K562 (cell line): ENCODE results near the gene ZNF665. TPM values are rescaled to one million over a fixed set of nuclear protein-coding genes. Genes with fewer than 3 reads are reported as not detected.

ENCODE experiments used
- CCAR2 ChIP-seq: fragments of 200-400 bp; formaldehyde crosslinking; IDR thresholded peaks from 2 replicates; pipeline ENCODE4 v1.6.1; 2017; ENCODE audit warnings: mild to moderate bottlenecking, low read depth, low read length
- FIP1L1 ChIP-seq: fragments of 200-400 bp; formaldehyde crosslinking; IDR thresholded peaks from 2 replicates; pipeline ENCODE4 v1.6.1; 2018; ENCODE audit warnings: mild to moderate bottlenecking, low read depth, low read length; ENCODE audit not compliant: poor library complexity, severe bottlenecking
- KLF16 ChIP-seq: IDR thresholded peaks from 2 replicates; pipeline ENCODE4 v1.6.1; 2016; ENCODE audit warnings: antibody characterized with exemption
- NCOA6 ChIP-seq: fragments of 450-650 bp; IDR thresholded peaks from 2 replicates; pipeline ENCODE4 v1.6.1; 2017; ENCODE audit warnings: mild to moderate bottlenecking
- NEUROD1 ChIP-seq: fragments of 150-350 bp; IDR thresholded peaks from 2 replicates; pipeline ENCODE4 v1.6.1; 2014; ENCODE audit warnings: borderline replicate concordance, low read length, low read depth; ENCODE audit not compliant: partially characterized antibody
- NFE2L1 ChIP-seq: fragments of 450-650 bp; IDR thresholded peaks from 2 replicates; pipeline ENCODE4 v1.6.1; 2016; ENCODE audit warnings: missing genetic modification characterization, low read depth, mild to moderate bottlenecking, missing compliant biosample characterization, moderate library complexity, borderline replicate concordance
- PHTF2 ChIP-seq: fragments of 250-450 bp; sonication (Bioruptor Pico); IDR thresholded peaks from 2 replicates; pipeline ENCODE4 v1.5.0; 2021; ENCODE audit warnings: mild to moderate bottlenecking
- POLR2AphosphoS2 ChIP-seq: IDR thresholded peaks from 2 replicates; pipeline ENCODE4 v1.6.1; 2012; ENCODE audit warnings: low read length, improper control_type of control experiment
- PTRF ChIP-seq: fragments of 450-650 bp; IDR thresholded peaks from 2 replicates; pipeline ENCODE4 v1.6.1; 2016; ENCODE audit warnings: mild to moderate bottlenecking, missing genetic modification characterization, missing compliant biosample characterization
- PYGO2 ChIP-seq: fragments of 450-650 bp; IDR thresholded peaks from 2 replicates; pipeline ENCODE4 v1.6.1; 2016; ENCODE audit warnings: mild to moderate bottlenecking, missing genetic modification characterization, moderate library complexity, missing compliant biosample characterization
- SAFB2 ChIP-seq: fragments of 200-400 bp; formaldehyde crosslinking; IDR thresholded peaks from 2 replicates; pipeline ENCODE4 v1.6.1; 2018; ENCODE audit warnings: borderline replicate concordance, low read length, low read depth, moderate library complexity; ENCODE audit not compliant: severe bottlenecking
- SMC3 ChIP-seq: conservative IDR thresholded peaks from 2 replicates; pipeline ENCODE4 v1.6.1; 2011; ENCODE audit warnings: low read depth, low read length, improper control_type of control experiment; ENCODE audit not compliant: insufficient read depth
- ZNF253 ChIP-seq: fragments of 250-450 bp; sonication (Bioruptor Pico); conservative IDR thresholded peaks from 2 replicates; pipeline ENCODE4 v1.6.1; 2021; ENCODE audit warnings: mild to moderate bottlenecking
- ZNF311 ChIP-seq: fragments of 250-450 bp; sonication (Bioruptor Pico); IDR thresholded peaks from 2 replicates; pipeline ENCODE4 v1.4.0; 2020; ENCODE audit warnings: mild to moderate bottlenecking, moderate library complexity
- ZNF354B ChIP-seq: fragments of 250-450 bp; sonication (Bioruptor Pico); IDR thresholded peaks from 2 replicates; pipeline ENCODE4 v1.4.0; 2020
- ZNF507 ChIP-seq: conservative IDR thresholded peaks from 2 replicates; pipeline ENCODE4 v1.6.1; 2017; ENCODE audit warnings: missing genetic modification characterization, missing compliant biosample characterization
- ZNF79 ChIP-seq: fragments of 250-450 bp; sonication (Bioruptor Pico); IDR thresholded peaks from 2 replicates; pipeline ENCODE4 v1.4.0; 2020; ENCODE audit warnings: low read depth, mild to moderate bottlenecking, moderate library complexity
- polyA plus RNA-seq, 8 experiments: library from polyadenylated mRNA; depleted of rRNA in 4 of 8; stranded (reverse) in 5 of 8; unstranded in 3 of 8; fragments of >200 nt; fragmentation: Nextera tagmentation in 2 of 8; fragmentation: Illumina TruSeq in 1 of 8; extraction: Ambion mirVana in 2 of 8; extraction: Trizol in 1 of 8; gene quantifications; 2 replicates each; pipeline versions ENCODE4 v1.2.1 to v1.2.3, GENCODE V29; 2011 to 2014; ENCODE audit warnings: inconsistent platforms in 1 of 8, missing spikeins in 1 of 8
- total RNA-seq, 7 experiments: library from RNA; depleted of rRNA in 6 of 7; stranded (reverse); fragments of >200 nt in 6 of 7; fragmentation: Illumina TruSeq in 2 of 7; extraction: Trizol in 2 of 7; gene quantifications; 2 replicates each; pipeline versions ENCODE4 v1.2.1 to v1.2.3, GENCODE V29; 2011 to 2021; ENCODE audit warnings: low replicate concordance in 1 of 7
- TF ChIP-seq, protein P1 (sequence below): fragments of 250-450 bp; sonication (Bioruptor Pico); IDR thresholded peaks from 2 replicates; pipeline ENCODE4 v1.4.0; 2020
- TF ChIP-seq, protein P2 (sequence below): fragments of 450-650 bp; formaldehyde crosslinking; IDR thresholded peaks from 2 replicates; pipeline ENCODE4 v1.4.0; 2022; ENCODE audit warnings: missing genetic modification characterization
- TF ChIP-seq, protein P3 (sequence below): fragments of 450-650 bp; conservative IDR thresholded peaks from 2 replicates; pipeline ENCODE4 v1.6.1; 2016; ENCODE audit warnings: missing genetic modification characterization, low read depth, mild to moderate bottlenecking, missing compliant biosample characterization, moderate library complexity
- TF ChIP-seq, protein P4 (sequence below): fragments of 250-450 bp; sonication (Bioruptor Pico); IDR thresholded peaks from 2 replicates; pipeline ENCODE4 v1.8.0; 2021; ENCODE audit warnings: moderate library complexity, mild to moderate bottlenecking, inconsistent platforms
- TF ChIP-seq, protein P5 (sequence below): fragments of 200-400 bp; formaldehyde crosslinking; IDR thresholded peaks from 2 replicates; pipeline ENCODE4 v1.6.1; 2017; ENCODE audit warnings: mild to moderate bottlenecking, low read depth, low read length, moderate library complexity
- TF ChIP-seq, protein P6 (sequence below): IDR thresholded peaks from 2 replicates; pipeline ENCODE4 v1.6.1; 2016; ENCODE audit warnings: missing genetic modification characterization, missing compliant biosample characterization

The ZNF665 gene
- total and polyA plus RNA-seq, 9 of the 15 experiments (the other 6 are each of a cell fraction or from before 2014, with no cell fraction given) = 1.9 to 7.6 (median 2.8) TPM

DNA sequence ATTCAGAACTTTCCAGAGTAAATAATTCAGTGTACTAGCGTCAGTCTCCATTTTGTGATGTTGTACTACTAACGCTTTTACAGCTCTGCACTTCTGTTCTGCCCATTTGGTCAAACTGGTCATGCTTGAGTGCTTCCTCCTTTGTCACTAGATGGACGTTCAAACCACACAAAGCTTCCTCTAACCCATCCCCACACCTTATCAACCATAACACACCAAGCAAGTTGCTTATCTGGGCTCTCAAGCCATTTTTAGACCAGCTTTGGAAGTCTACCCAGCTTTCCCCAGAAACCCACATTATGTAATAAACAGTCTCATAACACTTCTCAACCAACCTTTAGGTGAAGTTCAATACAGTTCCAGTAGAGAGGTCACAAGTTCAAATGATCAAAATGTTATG is 32.0 kb downstream of the ZNF665 start (continued):
- TF ChIP-seq, protein P1, sequence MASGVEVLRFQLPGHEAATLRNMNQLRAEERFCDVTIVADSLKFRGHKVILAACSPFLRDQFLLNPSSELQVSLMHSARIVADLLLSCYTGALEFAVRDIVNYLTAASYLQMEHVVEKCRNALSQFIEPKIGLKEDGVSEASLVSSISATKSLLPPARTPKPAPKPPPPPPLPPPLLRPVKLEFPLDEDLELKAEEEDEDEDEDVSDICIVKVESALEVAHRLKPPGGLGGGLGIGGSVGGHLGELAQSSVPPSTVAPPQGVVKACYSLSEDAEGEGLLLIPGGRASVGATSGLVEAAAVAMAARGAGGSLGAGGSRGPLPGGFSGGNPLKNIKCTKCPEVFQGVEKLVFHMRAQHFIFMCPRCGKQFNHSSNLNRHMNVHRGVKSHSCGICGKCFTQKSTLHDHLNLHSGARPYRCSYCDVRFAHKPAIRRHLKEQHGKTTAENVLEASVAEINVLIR (CRISPR knock-in tag) = no peak
- TF ChIP-seq ZNF507 (tag) (no peak), FIP1L1 (no peak), POLR2AphosphoS2 (no peak), ZNF253 (CRISPR knock-in tag) (no peak), PHTF2 (CRISPR knock-in tag) (no peak), SAFB2 (no peak), PTRF (no peak), CCAR2 (no peak), ZNF79 (no peak), PYGO2 (peak; percentile 69; the same call in 1 of the 2 replicates), KLF16 (peak; percentile 92), SMC3 (no peak), NFE2L1 (tag) (no peak), ZNF354B (CRISPR knock-in tag) (no peak), NEUROD1 (peak; percentile 60), NCOA6 (no peak), ZNF311 (CRISPR knock-in tag) (no peak)
- TF ChIP-seq, protein P2, sequence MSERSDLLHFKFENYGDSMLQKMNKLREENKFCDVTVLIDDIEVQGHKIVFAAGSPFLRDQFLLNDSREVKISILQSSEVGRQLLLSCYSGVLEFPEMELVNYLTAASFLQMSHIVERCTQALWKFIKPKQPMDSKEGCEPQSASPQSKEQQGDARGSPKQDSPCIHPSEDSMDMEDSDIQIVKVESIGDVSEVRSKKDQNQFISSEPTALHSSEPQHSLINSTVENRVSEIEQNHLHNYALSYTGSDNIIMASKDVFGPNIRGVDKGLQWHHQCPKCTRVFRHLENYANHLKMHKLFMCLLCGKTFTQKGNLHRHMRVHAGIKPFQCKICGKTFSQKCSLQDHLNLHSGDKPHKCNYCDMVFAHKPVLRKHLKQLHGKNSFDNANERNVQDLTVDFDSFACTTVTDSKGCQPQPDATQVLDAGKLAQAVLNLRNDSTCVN (CRISPR knock-in tag) = no peak
- TF ChIP-seq, protein P3, sequence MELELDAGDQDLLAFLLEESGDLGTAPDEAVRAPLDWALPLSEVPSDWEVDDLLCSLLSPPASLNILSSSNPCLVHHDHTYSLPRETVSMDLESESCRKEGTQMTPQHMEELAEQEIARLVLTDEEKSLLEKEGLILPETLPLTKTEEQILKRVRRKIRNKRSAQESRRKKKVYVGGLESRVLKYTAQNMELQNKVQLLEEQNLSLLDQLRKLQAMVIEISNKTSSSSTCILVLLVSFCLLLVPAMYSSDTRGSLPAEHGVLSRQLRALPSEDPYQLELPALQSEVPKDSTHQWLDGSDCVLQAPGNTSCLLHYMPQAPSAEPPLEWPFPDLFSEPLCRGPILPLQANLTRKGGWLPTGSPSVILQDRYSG (tag) = no peak
- TF ChIP-seq, protein P4, sequence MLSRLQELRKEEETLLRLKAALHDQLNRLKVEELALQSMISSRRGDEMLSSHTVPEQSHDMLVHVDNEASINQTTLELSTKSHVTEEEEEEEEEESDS (CRISPR knock-in tag) = no peak
- TF ChIP-seq, protein P5, sequence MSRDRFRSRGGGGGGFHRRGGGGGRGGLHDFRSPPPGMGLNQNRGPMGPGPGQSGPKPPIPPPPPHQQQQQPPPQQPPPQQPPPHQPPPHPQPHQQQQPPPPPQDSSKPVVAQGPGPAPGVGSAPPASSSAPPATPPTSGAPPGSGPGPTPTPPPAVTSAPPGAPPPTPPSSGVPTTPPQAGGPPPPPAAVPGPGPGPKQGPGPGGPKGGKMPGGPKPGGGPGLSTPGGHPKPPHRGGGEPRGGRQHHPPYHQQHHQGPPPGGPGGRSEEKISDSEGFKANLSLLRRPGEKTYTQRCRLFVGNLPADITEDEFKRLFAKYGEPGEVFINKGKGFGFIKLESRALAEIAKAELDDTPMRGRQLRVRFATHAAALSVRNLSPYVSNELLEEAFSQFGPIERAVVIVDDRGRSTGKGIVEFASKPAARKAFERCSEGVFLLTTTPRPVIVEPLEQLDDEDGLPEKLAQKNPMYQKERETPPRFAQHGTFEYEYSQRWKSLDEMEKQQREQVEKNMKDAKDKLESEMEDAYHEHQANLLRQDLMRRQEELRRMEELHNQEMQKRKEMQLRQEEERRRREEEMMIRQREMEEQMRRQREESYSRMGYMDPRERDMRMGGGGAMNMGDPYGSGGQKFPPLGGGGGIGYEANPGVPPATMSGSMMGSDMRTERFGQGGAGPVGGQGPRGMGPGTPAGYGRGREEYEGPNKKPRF = no peak
- TF ChIP-seq, protein P6, sequence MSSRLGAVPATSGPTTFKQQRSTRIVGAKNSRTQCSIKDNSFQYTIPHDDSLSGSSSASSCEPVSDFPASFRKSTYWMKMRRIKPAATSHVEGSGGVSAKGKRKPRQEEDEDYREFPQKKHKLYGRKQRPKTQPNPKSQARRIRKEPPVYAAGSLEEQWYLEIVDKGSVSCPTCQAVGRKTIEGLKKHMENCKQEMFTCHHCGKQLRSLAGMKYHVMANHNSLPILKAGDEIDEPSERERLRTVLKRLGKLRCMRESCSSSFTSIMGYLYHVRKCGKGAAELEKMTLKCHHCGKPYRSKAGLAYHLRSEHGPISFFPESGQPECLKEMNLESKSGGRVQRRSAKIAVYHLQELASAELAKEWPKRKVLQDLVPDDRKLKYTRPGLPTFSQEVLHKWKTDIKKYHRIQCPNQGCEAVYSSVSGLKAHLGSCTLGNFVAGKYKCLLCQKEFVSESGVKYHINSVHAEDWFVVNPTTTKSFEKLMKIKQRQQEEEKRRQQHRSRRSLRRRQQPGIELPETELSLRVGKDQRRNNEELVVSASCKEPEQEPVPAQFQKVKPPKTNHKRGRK (tag) = no peak
